ENCODE data around the gene ACSL5.
"Not testable (repeated sequence)": the region's sequence is repeated elsewhere in the genome, so short reads cannot be mapped to it uniquely, and the experiment has no call there.

ACSL5 gene

DNA sequence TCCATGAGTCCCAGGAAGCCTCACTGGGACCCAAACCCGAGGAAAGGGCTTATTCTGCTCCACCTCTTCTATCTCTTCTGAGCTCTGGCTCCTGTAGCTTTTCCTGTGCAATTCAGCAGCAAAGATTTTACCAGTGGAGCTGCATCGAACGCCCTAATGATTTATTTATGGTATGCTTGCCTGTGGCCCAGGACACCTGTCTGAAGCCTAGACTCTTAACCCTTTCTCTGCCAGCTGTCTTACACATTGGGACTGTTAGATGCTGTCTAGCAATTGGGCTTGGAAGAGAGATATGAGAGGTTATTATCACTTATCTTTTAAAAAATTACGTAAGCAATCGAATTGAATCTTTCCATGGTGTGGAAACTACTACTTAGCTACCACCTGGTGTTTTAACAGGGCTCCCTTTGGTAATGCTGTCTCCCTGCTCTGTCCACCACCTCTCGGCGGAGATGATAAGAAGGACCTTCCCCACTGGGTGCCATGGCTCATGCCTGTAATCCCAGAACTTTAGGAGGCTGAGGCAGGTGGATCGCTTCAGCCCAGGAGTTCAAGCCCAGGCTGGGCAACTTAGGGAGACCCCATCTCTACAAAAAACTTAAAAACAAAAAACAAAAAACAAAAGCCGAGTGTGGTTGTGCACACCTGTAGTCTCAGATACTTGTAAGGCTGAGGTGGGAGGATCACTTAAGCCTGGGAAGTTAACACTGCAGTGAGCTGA is 8.8 kb downstream of the ACSL5 start:
- intact Hi-C loops (cut with DNase I; ENCODE audit: low total_unique reads), result no loop called here
- DNase-seq, result no peak
- H3K4me1 ChIP-seq, result no peaks in the 10 kb centered on the region
- no peaks in the 10 kb centered on the region for H3K36me3 ChIP-seq
- no peaks in the 10 kb centered on the region for H3K27me3 ChIP-seq
- no peaks in the 10 kb centered on the region for H3K9me3 ChIP-seq
- no peak overlapping the region for H3K4me3 ChIP-seq
- TF ChIP-seq, protein P1, sequence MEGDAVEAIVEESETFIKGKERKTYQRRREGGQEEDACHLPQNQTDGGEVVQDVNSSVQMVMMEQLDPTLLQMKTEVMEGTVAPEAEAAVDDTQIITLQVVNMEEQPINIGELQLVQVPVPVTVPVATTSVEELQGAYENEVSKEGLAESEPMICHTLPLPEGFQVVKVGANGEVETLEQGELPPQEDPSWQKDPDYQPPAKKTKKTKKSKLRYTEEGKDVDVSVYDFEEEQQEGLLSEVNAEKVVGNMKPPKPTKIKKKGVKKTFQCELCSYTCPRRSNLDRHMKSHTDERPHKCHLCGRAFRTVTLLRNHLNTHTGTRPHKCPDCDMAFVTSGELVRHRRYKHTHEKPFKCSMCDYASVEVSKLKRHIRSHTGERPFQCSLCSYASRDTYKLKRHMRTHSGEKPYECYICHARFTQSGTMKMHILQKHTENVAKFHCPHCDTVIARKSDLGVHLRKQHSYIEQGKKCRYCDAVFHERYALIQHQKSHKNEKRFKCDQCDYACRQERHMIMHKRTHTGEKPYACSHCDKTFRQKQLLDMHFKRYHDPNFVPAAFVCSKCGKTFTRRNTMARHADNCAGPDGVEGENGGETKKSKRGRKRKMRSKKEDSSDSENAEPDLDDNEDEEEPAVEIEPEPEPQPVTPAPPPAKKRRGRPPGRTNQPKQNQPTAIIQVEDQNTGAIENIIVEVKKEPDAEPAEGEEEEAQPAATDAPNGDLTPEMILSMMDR (IDR thresholded peaks at IDR 0.05), result no peak
- H3K27ac ChIP-seq, result no peak overlapping the region

DNA sequence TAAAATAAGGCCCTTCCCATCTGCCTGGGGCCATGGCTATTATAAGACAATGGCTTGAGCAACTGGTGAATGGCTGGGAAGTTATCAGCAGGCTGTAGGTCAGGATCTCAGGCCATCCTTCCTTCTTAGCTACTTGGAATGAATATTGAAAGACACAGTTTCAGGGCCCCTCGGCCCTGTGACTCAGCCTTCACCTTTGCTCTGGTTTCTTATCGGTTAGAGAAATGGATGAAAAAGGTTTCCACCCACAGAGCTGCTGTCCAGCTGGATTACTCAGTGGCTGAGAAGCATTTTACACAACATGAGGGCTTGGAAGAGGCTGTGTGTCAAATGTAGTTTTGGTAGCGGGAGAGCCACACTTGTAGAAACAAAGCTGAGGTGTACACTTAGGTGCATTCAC is 9.4 kb downstream of the ACSL5 start:
- no peaks in the 10 kb centered on the region for H3K4me1 ChIP-seq
- no peaks in the 10 kb centered on the region for H3K27me3 ChIP-seq
- H3K4me3 ChIP-seq, result no peak overlapping the region
- no peak for DNase-seq
- no peaks in the 10 kb centered on the region for H3K9me3 ChIP-seq
- TF ChIP-seq, protein P1 (IDR thresholded peaks at IDR 0.05), result no peak
- intact Hi-C loops (cut with DNase I; ENCODE audit: low total_unique reads), result no loop called here
- H3K36me3 ChIP-seq, result no peaks in the 10 kb centered on the region
- no peak overlapping the region for H3K27ac ChIP-seq

DNA sequence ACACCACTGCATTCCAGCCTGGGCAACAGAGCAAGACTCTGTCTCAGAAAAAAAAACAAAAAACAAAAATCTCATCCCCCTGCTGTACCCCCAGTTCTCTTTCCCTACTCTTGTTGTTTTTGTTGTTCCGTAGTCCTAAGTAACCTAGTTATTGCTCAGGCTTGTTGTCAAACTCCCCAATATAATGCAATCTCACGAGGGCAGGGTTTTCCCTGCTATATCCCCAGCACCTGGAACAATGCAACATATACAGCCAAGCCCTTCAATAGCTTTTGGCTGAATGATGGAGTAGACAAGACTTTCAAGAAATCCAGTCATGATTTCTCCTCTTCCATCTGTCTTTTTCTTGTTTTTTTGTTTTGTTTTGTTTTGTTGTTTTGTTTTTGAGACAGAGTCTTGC is 10.2 kb downstream of the ACSL5 start:
- no peak overlapping the region for H3K27ac ChIP-seq
- no peaks in the 10 kb centered on the region for H3K36me3 ChIP-seq
- no peaks in the 10 kb centered on the region for H3K27me3 ChIP-seq
- H3K4me3 ChIP-seq, result no peak overlapping the region
- no peaks in the 10 kb centered on the region for H3K4me1 ChIP-seq
- no peak for DNase-seq
- no peaks in the 10 kb centered on the region for H3K9me3 ChIP-seq
- intact Hi-C loops (cut with DNase I; ENCODE audit: low total_unique reads), result no loop called here
- TF ChIP-seq, protein P1 (IDR thresholded peaks at IDR 0.05), result no peak

DNA sequence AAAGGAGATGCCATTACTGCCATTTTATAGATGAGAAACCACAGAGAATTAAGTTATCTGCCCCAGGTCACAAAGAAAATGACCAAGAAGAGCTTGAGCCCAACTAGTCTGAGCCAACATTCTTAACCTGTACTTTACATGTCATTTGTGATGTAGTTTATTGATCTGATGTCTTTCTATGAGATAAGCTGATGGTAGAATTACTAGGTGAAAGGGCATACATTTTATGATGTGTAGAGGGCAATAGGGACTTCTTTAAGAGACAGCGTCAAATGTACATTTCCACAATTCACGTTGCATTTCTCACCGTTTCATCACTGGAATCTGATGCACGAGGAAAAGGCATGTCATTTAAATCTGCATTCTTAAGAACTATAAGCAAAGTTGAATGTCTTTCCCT is 11.3 kb downstream of the ACSL5 start:
- Histone ChIP-seq H3K36me3 (no peaks in the 10 kb centered on the region), H3K27ac (no peak overlapping the region), H3K4me3 (no peak overlapping the region), H3K27me3 (no peaks in the 10 kb centered on the region), H3K4me1 (no peaks in the 10 kb centered on the region), H3K9me3 (no peaks in the 10 kb centered on the region)
- DNase-seq, result no peak
- intact Hi-C loops (cut with DNase I; ENCODE audit: low total_unique reads), result no loop called here
- TF ChIP-seq, protein P1 (IDR thresholded peaks at IDR 0.05), result no peak

DNA sequence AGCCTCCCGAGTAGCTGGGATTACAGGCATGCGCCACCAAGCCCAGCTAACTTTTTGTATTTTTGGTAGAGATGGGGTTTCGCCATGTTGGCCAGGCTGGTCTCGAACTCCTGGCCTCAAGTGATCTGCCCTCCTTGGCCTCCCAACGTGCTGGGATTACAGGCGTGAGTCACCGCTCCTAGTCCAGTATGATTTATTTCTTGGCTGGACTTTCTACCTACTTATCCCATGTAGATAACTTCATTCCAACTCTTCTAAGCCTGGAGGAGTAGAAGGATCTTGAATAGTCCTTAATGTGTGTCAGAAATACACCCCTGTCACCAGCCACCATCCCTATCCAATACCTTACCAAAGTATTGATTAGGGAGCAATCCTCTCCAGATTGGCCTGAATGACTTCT is 14.1 kb downstream of the ACSL5 start:
- H3K4me3 ChIP-seq; H3K36me3 ChIP-seq; H3K27me3 ChIP-seq; DNase-seq; intact Hi-C loops (cut with DNase I; ENCODE audit: low total_unique reads); H3K4me1 ChIP-seq; H3K9me3 ChIP-seq; H3K27ac ChIP-seq: not testable (repeated sequence)

DNA sequence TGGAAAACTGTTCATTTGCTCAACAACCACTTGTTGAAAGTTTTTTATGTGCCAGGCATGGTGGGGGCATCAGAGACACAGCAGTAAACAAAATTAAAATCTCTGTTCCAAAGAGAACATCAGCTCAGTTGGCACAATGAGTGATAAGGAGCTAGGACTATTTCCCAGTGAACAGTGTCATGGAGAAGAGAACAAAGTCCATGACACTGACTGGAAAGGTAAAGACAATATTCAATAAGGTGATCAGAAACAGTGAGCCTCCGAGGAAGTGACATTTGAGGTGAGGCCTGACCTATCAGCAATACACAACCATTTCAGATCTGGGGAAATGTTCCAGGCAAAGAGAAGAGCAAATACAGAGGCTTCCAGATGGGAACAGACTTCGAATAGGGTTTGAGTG is 14.6 kb downstream of the ACSL5 start:
- Histone ChIP-seq H3K36me3 (no peaks in the 10 kb centered on the region), H3K4me3 (no peak overlapping the region), H3K4me1 (no peaks in the 10 kb centered on the region), H3K27ac (no peak overlapping the region), H3K27me3 (peaks cover 0 to 4% of the 10 kb centered on the region in 2 donors), H3K9me3 (no peaks in the 10 kb centered on the region)
- intact Hi-C loops (cut with DNase I; ENCODE audit: low total_unique reads), result no loop called here
- TF ChIP-seq, protein P1 (IDR thresholded peaks at IDR 0.05), result no peak
- DNase-seq, result no peak

Measured in tibial artery (tissue), 4 donors.